Cardiac ventricle fibroblast (primary cell): ENCODE measurements around the gene OPTN. TPM values are rescaled to one million over a fixed set of nuclear protein-coding genes. Genes with fewer than 3 reads are reported as not detected.

Experiments
- total RNA-seq: library from RNA; depleted of rRNA; stranded (reverse); fragments of >200 nt; gene quantifications from 2 replicates; pipeline ENCODE4 v1.2.3, GENCODE V29; 2015

OPTN gene
- total RNA-seq, result 39.8 and 45.0 TPM in 2 replicates

GRCh38 chr10:13099666-13100348 is at the start of gene OPTN:
Gene OPTN (plus strand): TSS chr10:13100163. CDS start chr10:13109123, 8,960 bp downstream.

DNA sequence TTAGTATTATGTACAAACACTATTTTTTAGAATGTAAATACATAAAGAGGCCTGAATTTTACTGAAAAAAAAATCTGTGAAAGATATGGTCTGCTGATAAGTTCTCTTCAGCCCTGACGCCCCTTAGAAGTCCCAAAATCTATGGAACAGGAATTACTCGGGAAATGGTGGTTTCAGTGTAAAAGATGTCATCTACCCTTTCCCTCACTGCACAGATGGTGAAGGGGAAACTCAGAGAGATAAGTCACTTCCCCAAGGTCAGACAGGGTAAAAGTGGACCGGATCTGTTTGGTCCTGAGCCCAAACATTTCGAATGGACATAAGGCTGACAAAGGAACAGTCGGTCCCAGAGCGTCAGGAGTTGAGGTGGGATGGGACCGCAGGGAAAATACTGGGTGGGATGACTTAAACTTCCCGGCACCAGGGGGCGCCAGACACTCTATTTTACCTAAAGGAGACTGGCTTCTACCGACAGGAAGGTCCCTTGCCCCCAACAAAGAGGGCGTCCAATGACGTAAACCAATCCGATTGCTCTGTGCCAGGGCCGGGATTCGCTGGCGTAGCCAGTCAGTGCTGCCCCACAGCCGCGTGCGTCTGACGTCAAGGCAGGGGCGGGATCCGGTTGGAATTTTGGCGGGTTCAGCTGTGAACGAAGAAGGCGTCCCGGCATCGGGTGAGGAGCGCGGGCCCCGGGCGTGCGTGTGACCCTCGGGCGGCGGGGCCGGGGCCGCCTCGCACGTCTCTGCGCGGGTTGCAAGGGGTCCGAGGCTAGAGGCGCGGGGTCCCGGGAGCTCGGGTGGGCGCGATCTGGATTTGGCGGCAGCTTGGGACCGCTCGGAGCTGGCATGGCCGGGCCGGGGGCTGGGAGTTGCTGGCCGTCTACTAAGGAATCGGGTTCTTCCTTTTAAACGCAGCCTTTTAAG is 61.2 kb downstream of the OPTN start, which contains the start of gene MCM10:
Gene MCM10, plus strand, starts transcription at position 625 of the 923 bp plus-strand sequence. CDS start 2,645 bp downstream, outside the sequence.

Other genes with a start within 250 kb of the OPTN start
- 0.39 and 0.81 TPM in 2 replicates for gene CCDC3, start 98.5 kb upstream of the OPTN start, total RNA-seq
- gene MCM10, start 61.4 kb downstream of the OPTN start, total RNA-seq, result 0.31 and 4.2 TPM in 2 replicates
- not detected in 2 replicates for gene UCMA, start 134.2 kb downstream of the OPTN start, total RNA-seq
- gene PHYH, start 199.9 kb downstream of the OPTN start, total RNA-seq, result 24.7 and 30.2 TPM in 2 replicates
- 22.4 and 22.8 TPM in 2 replicates for gene SEPHS1, start 248.1 kb downstream of the OPTN start, total RNA-seq